GM12878 (cell line): ENCODE measurements around the gene PVALEF. TPM values are rescaled to one million over a fixed set of nuclear protein-coding genes. Genes with fewer than 3 reads are reported as not detected.

ENCODE experiments used
- ATAC-seq: fragments of 200-7000 bp; cut with Tn5 transposase; 3 replicates; pipeline ENCODE4 v1.9.1; 2020; ENCODE audit warnings: mild to moderate bottlenecking, moderate library complexity
- BruUV-seq: library from RNA; stranded (reverse); fragments of 400-500 nt; replicated peaks from 2 replicates; lab custom pipeline; 2021; lab: Mats Ljungman, UMichigan
- CTCF ChIA-PET: fragments of 300-600 bp; sonication (Branson Sonifier 250); formaldehyde crosslinking; extraction: SDS; loops from one replicate; lab custom pipeline; 2021; ENCODE audit warnings: inconsistent platforms; lab: Yijun Ruan, JAX
- POLR2A ChIA-PET: fragments of 350-600 bp; formaldehyde crosslinking; extraction: SDS; loops from one replicate; lab custom pipeline; 2021; ENCODE audit warnings: inconsistent platforms; lab: Charles Lee
- RAD21 ChIA-PET: fragments of 300-600 bp; sonication (Branson Sonifier 250); formaldehyde crosslinking; loops from one replicate; lab custom pipeline; 2023; ENCODE audit warnings: antibody characterized with exemption; ENCODE audit not compliant: unreplicated experiment; lab: Charles Lee
- SMC1A ChIA-PET: fragments of 300-600 bp; sonication (Branson Sonifier 250); formaldehyde crosslinking; loops from one replicate; lab custom pipeline; 2023; ENCODE audit not compliant: unreplicated experiment, uncharacterized antibody; lab: Charles Lee
- DNase-seq: peaks from one replicate; pipeline ENCODE4 v3.0.0-alpha.2; 2011; ENCODE audit warnings: low read depth, low spot score
- FAIRE-seq: peaks from 3 replicates; lab custom pipeline; 2011; peaks lifted over from hg19 to GRCh38; lab: Jason Lieb, UNC
- H2AFZ ChIP-seq: 2 replicates; pipeline ENCODE4 v1.6.0; 2011; ENCODE audit warnings: low read depth, low read length, control low read depth; ENCODE audit not compliant: control insufficient read depth
- H3K27ac ChIP-seq: 2 replicates; pipeline ENCODE4 v1.5.1; 2011; ENCODE audit warnings: control low read depth; ENCODE audit not compliant: control insufficient read depth, insufficient read depth
- H3K27me3 ChIP-seq, 2 experiments: replicated peaks in 1 of 2; 2 replicates each; pipeline versions ENCODE4 v1.6.0 to v1.6.1; 2011; ENCODE audit warnings: low read length in 1 of 2; ENCODE audit not compliant: control insufficient read depth in 2 of 2, insufficient read depth in 2 of 2
- H3K36me3 ChIP-seq, 2 experiments: 2 replicates each; pipeline ENCODE4 v1.5.1; 2011; ENCODE audit warnings: low read length in 1 of 2; ENCODE audit not compliant: control insufficient read depth in 2 of 2, insufficient read depth in 2 of 2
- H3K4me1 ChIP-seq: 2 replicates; pipeline ENCODE4 v1.6.1; 2011; ENCODE audit warnings: mild to moderate bottlenecking, low read length, moderate library complexity, mixed read lengths; ENCODE audit not compliant: control insufficient read depth, insufficient read depth
- H3K4me2 ChIP-seq: 2 replicates; pipeline ENCODE4 v1.6.0; 2011; ENCODE audit warnings: control low read depth; ENCODE audit not compliant: control insufficient read depth, insufficient read depth
- H3K4me3 ChIP-seq: fragments of 200-600 bp; sonication (generic); 2 replicates; pipeline ENCODE4 v1.5.1; 2016
- H3K79me2 ChIP-seq: 2 replicates; pipeline ENCODE4 v1.6.0; 2011; ENCODE audit warnings: low read length; ENCODE audit not compliant: control insufficient read depth, insufficient read depth
- H3K9ac ChIP-seq: 2 replicates; pipeline ENCODE4 v1.8.0; 2011; ENCODE audit warnings: low read length, control low read depth, mixed read lengths; ENCODE audit not compliant: control insufficient read depth, insufficient read depth
- H3K9me3 ChIP-seq: replicated peaks from 3 replicates; pipeline ENCODE4 v1.5.1; 2011; ENCODE audit warnings: mild to moderate bottlenecking, low read length; ENCODE audit not compliant: control insufficient read depth, insufficient read depth
- H4K20me1 ChIP-seq: 2 replicates; pipeline ENCODE4 v1.6.0; 2011; ENCODE audit not compliant: control insufficient read depth, insufficient read depth
- ASH2L ChIP-seq: fragments of 300-600, 200-600 bp; sonication (generic); IDR thresholded peaks from 2 replicates; pipeline ENCODE4 v1.6.1; 2017; ENCODE audit warnings: low read depth, mild to moderate bottlenecking, borderline replicate concordance
- BHLHE40 ChIP-seq, 2 experiments: fragments of 450-650 bp in 1 of 2; IDR thresholded peaks; 2 replicates each; pipeline ENCODE4 v1.6.1; 2011 to 2017; ENCODE audit warnings: low read depth in 2 of 2, borderline replicate concordance in 1 of 2, improper control_type of control experiment in 1 of 2, low read length in 1 of 2, mild to moderate bottlenecking in 1 of 2
- EED ChIP-seq: sonication (generic); IDR thresholded peaks from 2 replicates; pipeline ENCODE4 v1.6.1; 2016; ENCODE audit warnings: antibody characterized with exemption, low read depth
- HCFC1 ChIP-seq: fragments of 150-350 bp; IDR thresholded peaks from 2 replicates; pipeline ENCODE4 v1.6.1; 2014; ENCODE audit warnings: low read length
- HDAC6 ChIP-seq: fragments of 200-600 bp; sonication (generic); IDR thresholded peaks from one replicate; pipeline ENCODE4 v1.8.0; 2017; ENCODE audit warnings: antibody characterized with exemption; ENCODE audit not compliant: unreplicated experiment
- IRF3 ChIP-seq: fragments of 450-650 bp; IDR thresholded peaks from 2 replicates; pipeline ENCODE4 v1.6.1; 2014; ENCODE audit warnings: mild to moderate bottlenecking
- NFYA ChIP-seq: IDR thresholded peaks from 2 replicates; pipeline ENCODE4 v1.6.1; 2011; ENCODE audit warnings: low read depth, mild to moderate bottlenecking, low read length, improper control_type of control experiment, borderline replicate concordance
- PKNOX1 ChIP-seq: fragments of 450-650 bp; IDR thresholded peaks from 2 replicates; pipeline ENCODE4 v1.6.1; 2016; ENCODE audit warnings: mild to moderate bottlenecking
- RCOR1 ChIP-seq: conservative IDR thresholded peaks from 2 replicates; pipeline ENCODE4 v1.6.1; 2012; ENCODE audit warnings: low read depth, low read length, improper control_type of control experiment
- RUNX3 ChIP-seq: IDR thresholded peaks from 2 replicates; pipeline ENCODE4 v1.6.1; 2012; ENCODE audit warnings: low read length, inconsistent platforms
- SIN3A ChIP-seq: IDR thresholded peaks from 2 replicates; pipeline ENCODE4 v1.6.1; 2012; ENCODE audit warnings: low read depth, low read length, improper control_type of control experiment
- SMC3 ChIP-seq: IDR thresholded peaks from 2 replicates; pipeline ENCODE4 v1.6.1; 2011; ENCODE audit warnings: low read length, improper control_type of control experiment, borderline replicate concordance
- STAT1 ChIP-seq: fragments of 450-650 bp; conservative IDR thresholded peaks from 2 replicates; pipeline ENCODE4 v1.6.1; 2014; ENCODE audit warnings: antibody characterized with exemption, mild to moderate bottlenecking
- YY1 ChIP-seq: IDR thresholded peaks from 2 replicates; pipeline ENCODE4 v1.6.1; 2011; ENCODE audit warnings: low read depth, mild to moderate bottlenecking, low read length
- ZSCAN29 ChIP-seq: fragments of 450-650 bp; IDR thresholded peaks from 2 replicates; pipeline ENCODE4 v1.6.1; 2017; ENCODE audit warnings: mild to moderate bottlenecking, moderate library complexity
- WGBS: methylation state at CpG from one replicate; pipeline ENCODE4 v1.1.6; 2016; ENCODE audit warnings: low lambda C conversion rate; ENCODE audit not compliant: insufficient replicate concordance, insufficient coverage; ENCODE audit errors: missing lambda C conversion rate; 5-methylcytosine and 5-hydroxymethylcytosine counted together
- in situ Hi-C: fragments of 300-500 bp; cut with MboI; formaldehyde crosslinking; loops from 9 replicates; pipeline ENCODE4 v1.14.3; 2018; ENCODE audit warnings: mixed read lengths
- intact Hi-C: fragments of 100-400 bp; cut with micrococcal nuclease; formaldehyde crosslinking; loops from one replicate; pipeline ENCODE4 v1.14.2; 2022; ENCODE audit not compliant: unreplicated experiment
- polyA plus RNA-seq, 11 experiments: library from polyadenylated mRNA; depleted of rRNA in 4 of 11; unstranded in 6 of 11; stranded (reverse) in 5 of 11; fragments of >200 nt; fragmentation: Nextera tagmentation in 4 of 11; fragmentation: Illumina TruSeq in 1 of 11; extraction: Ambion mirVana in 4 of 11; extraction: Trizol in 1 of 11; gene quantifications; 1 replicate in 1 of 11; 2 replicates in 10 of 11; pipeline versions ENCODE4 v1.2.1 to v1.2.3, GENCODE V29; 2011 to 2016; ENCODE audit warnings: inconsistent platforms in 2 of 11, missing spikeins in 2 of 11, low read depth in 1 of 11
- total RNA-seq, 4 experiments: library from RNA; depleted of rRNA in 3 of 4; stranded (reverse); fragments of >200 nt in 3 of 4; fragmentation: Illumina TruSeq in 1 of 4; extraction: Trizol in 1 of 4; gene quantifications; 2 replicates each; pipeline versions ENCODE4 v1.2.1 to v1.2.3, GENCODE V29; 2013 to 2021

The PVALEF gene
- total and polyA plus RNA-seq, 10 of the 15 experiments (the other 5 are each of a cell fraction or from before 2014, with no cell fraction given), result not detected

- Histone ChIP-seq H3K4me2 (no peak overlapping the region), H3K9ac (no peak overlapping the region), H3K79me2 (no peaks in the 10 kb centered on the region), H2AFZ (no peak overlapping the region), H3K4me3 (no peak overlapping the region), H3K4me1 (no peaks in the 10 kb centered on the region), H4K20me1 (no peaks in the 10 kb centered on the region), H3K36me3 (peaks cover 0 to 12% of the 10 kb centered on the region in 2 experiments; a peak in 2 of 4 replicates), H3K9me3 (no peaks in the 10 kb centered on the region), H3K27ac (no peak overlapping the region), H3K27me3 (no peaks in the 10 kb centered on the region)
- ChIA-PET RAD21 (no interaction called here), CTCF (no interaction called here), SMC1A (no interaction called here), POLR2A (no interaction called here)
- FAIRE-seq (peak; percentile 23), ATAC-seq (peak; percentile 49), DNase-seq (no peak)
- 73% methylated on average over 20 of the region's 21 CpGs for WGBS
- BruUV-seq, result no TSS peak
- TF ChIP-seq SMC3 (no peak), RUNX3 (0 out of 2 replicates have a peak, but pooled peaks have one; percentile 29)
- intact Hi-C loops (no loop called here), in situ Hi-C loops (no loop called here)
Observed at GRCh38 chr17:81207610-81208581, 42.6 kb downstream of the PVALEF start.

- H2AFZ ChIP-seq, result no peak overlapping the region
- H4K20me1 ChIP-seq, result no peaks in the 10 kb centered on the region
- CTCF ChIA-PET, result no interaction called here
- TF ChIP-seq NFYA, result no peak
- no peak for TF ChIP-seq HDAC6
- no peak for TF ChIP-seq YY1
- TF ChIP-seq IRF3, result no peak
- no peak for TF ChIP-seq EED
- no peak for TF ChIP-seq SIN3A
- TF ChIP-seq RCOR1, result no peak
- no peak for TF ChIP-seq RUNX3
- TF ChIP-seq ASH2L, result no peak
- TF ChIP-seq STAT1, result no peak
- TF ChIP-seq ZSCAN29, result no peak
- no peak for TF ChIP-seq PKNOX1
- TF ChIP-seq HCFC1, result no peak
- TF ChIP-seq BHLHE40 (IDR thresholded peaks at IDR 0.05; ENCODE audit: borderline replicate concordance in 1 of 2, low read depth in 2 of 2, low read length in 1 of 2), result no peak
- TF ChIP-seq, all 136 proteins: peak for 0
- H3K27ac ChIP-seq, result no peak overlapping the region
- FAIRE-seq, result no peak
- H3K36me3 ChIP-seq, result peaks cover 0 to 12% of the 10 kb centered on the region in 2 experiments; a peak in 2 of 4 replicates
- intact Hi-C loops (no loop called here), in situ Hi-C loops (no loop called here)
- H3K9me3 ChIP-seq, result no peaks in the 10 kb centered on the region
- ChIA-PET RAD21 (no interaction called here), POLR2A (no interaction called here), SMC1A (no interaction called here)
- 93% methylated on average over 8 of the region's 10 CpGs for WGBS
- H3K4me2 ChIP-seq, result no peak overlapping the region
- H3K4me1 ChIP-seq, result no peaks in the 10 kb centered on the region
- no peak overlapping the region for H3K9ac ChIP-seq
- no peaks in the 10 kb centered on the region for H3K27me3 ChIP-seq
- BruUV-seq, result no TSS peak
- no peak for ATAC-seq
- no peak overlapping the region for H3K4me3 ChIP-seq
- no peaks in the 10 kb centered on the region for H3K79me2 ChIP-seq
- no peak for DNase-seq
Observed at GRCh38 chr17:81208651-81209050, 43.3 kb downstream of the PVALEF start.
